Glomerular endothelial cell (primary cell): Measurements from ENCODE around the gene UNC5B. TPM values are rescaled to one million over a fixed set of nuclear protein-coding genes. Genes with fewer than 3 reads are reported as not detected.
"Not testable (repeated sequence)": the region's sequence is repeated elsewhere in the genome, so short reads cannot be mapped to it uniquely, and the experiment has no call there.

ENCODE experiments used
- DNase-seq: peaks from one replicate; pipeline ENCODE4 v3.0.0-alpha.2; 2011; ENCODE audit warnings: low read depth, low spot score; ENCODE audit errors: extremely low read depth
- total RNA-seq: library from RNA; depleted of rRNA; stranded (reverse); fragments of >200 nt; gene quantifications from 2 replicates; pipeline ENCODE4 v1.2.3, GENCODE V29; 2015

The UNC5B gene
- total RNA-seq, 1 donor from 2014 or later = 69.5 TPM

GRCh38 chr10:71207578-71207977 lies 4.8 kb upstream of the UNC5B start:
- DNase-seq = no peak

GRCh38 chr10:71209352-71209715 lies 3.0 kb upstream of the UNC5B start:
- DNase-seq = no peak

GRCh38 chr10:71209731-71210541 lies 2.4 kb upstream of the UNC5B start:
- DNase-seq = no peak

- DNase-seq = no peak
Measured at GRCh38 chr10:71210542-71210871, 1.9 kb upstream of the UNC5B start.

GRCh38 chr10:71211053-71211452 lies 1.3 kb upstream of the UNC5B start:
- DNase-seq = no peak

GRCh38 chr10:71211775-71212317 lies 524 bp upstream of the UNC5B start:
- no peak for DNase-seq

GRCh38 chr10:71213127-71213621 lies 804 bp downstream of the UNC5B start:
- DNase-seq = no peak

GRCh38 chr10:71213761-71214440 lies 1.5 kb downstream of the UNC5B start:
- DNase-seq = no peak

GRCh38 chr10:71214641-71215559 lies 2.5 kb downstream of the UNC5B start:
- no peak for DNase-seq

GRCh38 chr10:71216363-71216695 lies 4.0 kb downstream of the UNC5B start:
- no peak for DNase-seq

- no peak for DNase-seq
Measured at GRCh38 chr10:71216751-71217265, 4.4 kb downstream of the UNC5B start.

GRCh38 chr10:71217266-71218045 lies 5.1 kb downstream of the UNC5B start:
- DNase-seq = no peak

- DNase-seq = no peak
Measured at GRCh38 chr10:71218046-71218650, 5.8 kb downstream of the UNC5B start.

- no peak for DNase-seq
Measured at GRCh38 chr10:71218651-71219050, 6.3 kb downstream of the UNC5B start.

- DNase-seq = not testable (repeated sequence)
Measured at GRCh38 chr10:71219236-71219917, 7.0 kb downstream of the UNC5B start.

GRCh38 chr10:71219918-71220688 lies 7.7 kb downstream of the UNC5B start:
- DNase-seq = no peak

GRCh38 chr10:71220689-71221540 lies 8.5 kb downstream of the UNC5B start:
- DNase-seq = no peak
